Effector memory CD8-positive, alpha-beta T cell (primary cell): ENCODE results near the gene LRP5.
"Not testable (repeated sequence)": the region's sequence is repeated elsewhere in the genome, so short reads cannot be mapped to it uniquely, and the experiment has no call there.

ENCODE experiments used
- ATAC-seq: fragments of 150-1000 bp; cut with Tn5 transposase; replicated peaks from 2 replicates; pipeline ENCODE4 v1.10.0; 2021; ENCODE audit warnings: mild to moderate bottlenecking, moderate library complexity
- DNase-seq, 3 experiments: peaks; one replicate each; pipeline ENCODE4 v3.0.0; 2021
- H3K27ac Mint-ChIP-seq, 2 donors: one replicate each; pipeline ENCODE4 v1.8.0; 2022; ENCODE audit warnings: mild to moderate bottlenecking in 2 of 2, mixed read lengths in 2 of 2, moderate library complexity in 2 of 2
- H3K27me3 Mint-ChIP-seq, 2 donors: one replicate each; pipeline ENCODE4 v1.8.0; 2022; ENCODE audit warnings: mixed read lengths in 2 of 2
- H3K36me3 Mint-ChIP-seq: one replicate; pipeline ENCODE4 v1.8.0; 2022; ENCODE audit warnings: mild to moderate bottlenecking, moderate library complexity, mixed read lengths; ENCODE audit not compliant: insufficient read depth
- H3K4me1 Mint-ChIP-seq, 2 donors: one replicate each; pipeline ENCODE4 v1.8.0; 2022; ENCODE audit warnings: low read depth in 2 of 2, mixed read lengths in 2 of 2
- H3K4me3 Mint-ChIP-seq, 2 donors: one replicate each; pipeline ENCODE4 v1.8.0; 2022; ENCODE audit warnings: mild to moderate bottlenecking in 2 of 2, mixed read lengths in 2 of 2, moderate library complexity in 2 of 2
- H3K9me3 Mint-ChIP-seq, 2 donors: one replicate each; pipeline ENCODE4 v1.8.0; 2022; ENCODE audit warnings: mixed read lengths in 2 of 2

Gene LRP5

GRCh38 chr11:68446046-68446725 is 133.8 kb downstream of the LRP5 start:
- DNase-seq (no peak), ATAC-seq (no peak)
- Mint-ChIP-seq H3K9me3 (no peaks in the 10 kb centered on the region), H3K27me3 (no peaks in the 10 kb centered on the region), H3K4me3 (no peak overlapping the region), H3K27ac (no peak overlapping the region), H3K4me1 (peaks cover 0 to 6% of the 10 kb centered on the region in 2 donors), H3K36me3 (no peaks in the 10 kb centered on the region)

DNA sequence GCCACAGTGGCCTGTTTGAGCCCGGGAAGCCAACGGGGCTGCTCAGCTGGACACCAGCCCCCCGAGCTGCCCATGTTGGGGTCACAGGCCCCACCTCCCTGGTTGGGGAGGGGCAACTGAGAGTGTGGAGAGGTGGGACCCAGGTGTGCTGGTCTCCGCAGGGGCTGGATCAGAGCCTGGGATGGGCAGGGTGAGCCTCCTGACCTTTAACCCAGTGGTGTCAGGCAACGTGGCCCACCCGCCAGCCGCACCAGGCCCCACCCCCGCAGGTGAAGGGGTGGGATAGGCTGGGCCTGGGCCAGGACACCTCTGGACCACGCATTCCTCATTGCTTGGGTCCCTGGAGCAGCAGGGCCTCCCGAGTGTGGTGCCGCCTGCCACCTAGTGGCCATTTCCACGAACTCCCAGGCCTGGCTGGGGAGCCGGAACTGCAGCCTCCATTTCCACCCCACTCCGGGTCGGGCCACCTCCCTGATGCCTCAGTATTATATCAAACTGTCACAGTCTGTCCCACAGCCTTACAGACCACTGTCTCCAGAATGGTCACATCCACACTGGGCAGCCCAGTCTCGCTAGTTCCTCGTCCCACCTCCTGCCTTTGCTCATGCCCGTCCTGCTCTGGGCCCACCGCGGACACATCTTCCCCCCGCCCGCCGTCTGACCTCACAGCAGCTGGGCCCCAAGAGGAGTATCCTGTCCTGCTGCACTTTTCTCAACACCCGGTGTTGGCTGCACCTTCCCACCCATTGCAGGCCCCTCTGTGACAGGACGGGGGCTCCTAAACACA is 134.8 kb downstream of the LRP5 start:
- H3K27me3 Mint-ChIP-seq: no peaks in the 10 kb centered on the region
- H3K4me1 Mint-ChIP-seq: peaks cover 0 to 6% of the 10 kb centered on the region in 2 donors
- DNase-seq (peak; percentile 71 to 76 (median 76)), ATAC-seq (peak; percentile 99)
- H3K9me3 Mint-ChIP-seq: no peaks in the 10 kb centered on the region
- H3K4me3 Mint-ChIP-seq: no peak overlapping the region
- no peak overlapping the region for H3K27ac Mint-ChIP-seq
- no peaks in the 10 kb centered on the region for H3K36me3 Mint-ChIP-seq

DNA sequence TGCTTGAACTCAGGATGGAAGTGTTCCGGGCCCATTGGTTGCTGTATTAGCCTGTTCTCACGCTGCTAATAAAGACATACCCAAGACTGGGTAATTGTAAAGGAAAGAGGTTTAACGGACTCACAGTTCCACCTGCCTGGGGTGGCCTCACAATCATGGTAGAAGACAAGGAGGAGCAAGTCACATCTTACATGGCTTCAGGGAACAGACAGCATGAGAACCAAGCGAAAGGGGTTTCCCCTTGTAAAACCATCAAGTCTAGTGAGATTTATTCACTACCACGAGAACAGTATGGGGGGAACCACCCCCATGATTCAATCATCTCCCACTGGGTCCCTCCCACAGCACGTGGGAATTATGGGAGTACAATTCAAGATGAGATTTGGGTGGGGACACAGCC is 135.5 kb downstream of the LRP5 start:
- H3K27me3 Mint-ChIP-seq, DNase-seq, H3K4me3 Mint-ChIP-seq, H3K27ac Mint-ChIP-seq, H3K9me3 Mint-ChIP-seq, H3K36me3 Mint-ChIP-seq, H3K4me1 Mint-ChIP-seq, ATAC-seq: not testable (repeated sequence)

- DNase-seq (no peak), ATAC-seq (no peak)
- H3K27ac Mint-ChIP-seq: no peak overlapping the region
- H3K27me3 Mint-ChIP-seq: no peaks in the 10 kb centered on the region
- peaks cover 0 to 6% of the 10 kb centered on the region in 2 donors for H3K4me1 Mint-ChIP-seq
- H3K4me3 Mint-ChIP-seq: no peak overlapping the region
- H3K9me3 Mint-ChIP-seq: no peaks in the 10 kb centered on the region
- H3K36me3 Mint-ChIP-seq: no peaks in the 10 kb centered on the region
These were observed 136.2 kb downstream of the LRP5 start for GRCh38 chr11:68448604-68449011.

DNA sequence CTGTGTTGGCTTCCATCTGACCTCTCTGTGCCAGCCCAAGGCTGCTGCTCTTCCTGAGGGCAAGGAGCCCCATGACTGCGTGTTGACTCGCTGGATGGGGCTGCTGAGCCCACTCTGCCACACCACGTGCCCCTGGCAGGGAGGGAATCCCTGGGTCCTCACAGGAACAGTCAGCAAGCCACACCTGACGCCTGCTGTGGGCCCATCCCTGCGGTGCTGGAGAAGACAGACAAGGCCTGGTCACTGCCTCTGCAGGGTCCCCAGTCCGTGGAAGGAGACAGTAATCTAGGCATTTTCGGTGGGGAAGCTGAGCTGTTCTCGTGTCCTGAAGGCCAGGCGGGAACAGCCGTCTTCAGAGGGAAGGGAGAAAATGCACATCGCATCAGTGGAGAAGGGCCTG is 137.6 kb downstream of the LRP5 start:
- Mint-ChIP-seq H3K27ac (no peak overlapping the region), H3K4me1 (peaks cover 0 to 6% of the 10 kb centered on the region in 2 donors), H3K36me3 (peaks cover 6% of the 10 kb centered on the region), H3K9me3 (no peaks in the 10 kb centered on the region), H3K4me3 (no peak overlapping the region), H3K27me3 (no peaks in the 10 kb centered on the region)
- ATAC-seq (no peak), DNase-seq (no peak)

- Mint-ChIP-seq H3K4me3 (no peak overlapping the region), H3K9me3 (no peaks in the 10 kb centered on the region), H3K27ac (no peak overlapping the region), H3K4me1 (peaks cover 0 to 6% of the 10 kb centered on the region in 2 donors), H3K27me3 (no peaks in the 10 kb centered on the region), H3K36me3 (peaks cover 6% of the 10 kb centered on the region)
- ATAC-seq (no peak), DNase-seq (no peak)
These were observed 138.3 kb downstream of the LRP5 start for GRCh38 chr11:68450711-68451110.

GRCh38 chr11:68454767-68455166 is 142.4 kb downstream of the LRP5 start:
- Mint-ChIP-seq H3K36me3 (peaks cover 16% of the 10 kb centered on the region), H3K9me3 (no peaks in the 10 kb centered on the region), H3K4me1 (peaks cover 0 to 2% of the 10 kb centered on the region in 2 donors), H3K27me3 (no peaks in the 10 kb centered on the region), H3K4me3 (no peak overlapping the region), H3K27ac (no peak overlapping the region)
- DNase-seq (no peak), ATAC-seq (no peak)

DNA sequence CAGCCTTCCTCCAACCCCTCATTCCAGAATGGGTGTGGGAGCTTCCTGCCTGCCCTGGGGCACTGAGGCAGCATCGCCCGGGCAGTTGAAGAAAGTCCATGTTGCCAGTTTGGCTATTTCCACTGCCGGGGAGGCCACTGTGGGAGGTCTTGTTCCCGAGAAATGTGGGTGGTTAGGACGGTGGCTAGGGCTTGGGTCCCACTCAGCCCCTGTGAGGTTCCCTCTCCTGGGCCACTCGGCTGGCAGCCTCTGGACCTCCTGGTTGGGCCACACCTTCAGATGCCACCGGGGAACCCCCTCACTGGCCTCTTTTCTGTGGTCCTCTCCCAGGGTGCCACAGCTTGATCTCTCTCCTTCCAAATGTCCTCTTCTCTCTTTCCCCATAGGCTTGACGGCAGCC is 143.1 kb downstream of the LRP5 start:
- no peaks in the 10 kb centered on the region for H3K27me3 Mint-ChIP-seq
- H3K4me1 Mint-ChIP-seq: peaks cover 0 to 4% of the 10 kb centered on the region in 2 donors
- peaks cover 23% of the 10 kb centered on the region for H3K36me3 Mint-ChIP-seq
- H3K27ac Mint-ChIP-seq: no peak overlapping the region
- H3K9me3 Mint-ChIP-seq: no peaks in the 10 kb centered on the region
- DNase-seq (no peak), ATAC-seq (no peak)
- no peak overlapping the region for H3K4me3 Mint-ChIP-seq

GRCh38 chr11:68457216-68457897 is 145.0 kb downstream of the LRP5 start:
- no peak for DNase-seq
- Mint-ChIP-seq H3K4me1 (peaks cover 6 to 9% of the 10 kb centered on the region in 2 donors), H3K27ac (no peak overlapping the region), H3K4me3 (no peak overlapping the region), H3K9me3 (no peaks in the 10 kb centered on the region), H3K27me3 (no peaks in the 10 kb centered on the region), H3K36me3 (peaks cover 31% of the 10 kb centered on the region)
- ATAC-seq: no peak

DNA sequence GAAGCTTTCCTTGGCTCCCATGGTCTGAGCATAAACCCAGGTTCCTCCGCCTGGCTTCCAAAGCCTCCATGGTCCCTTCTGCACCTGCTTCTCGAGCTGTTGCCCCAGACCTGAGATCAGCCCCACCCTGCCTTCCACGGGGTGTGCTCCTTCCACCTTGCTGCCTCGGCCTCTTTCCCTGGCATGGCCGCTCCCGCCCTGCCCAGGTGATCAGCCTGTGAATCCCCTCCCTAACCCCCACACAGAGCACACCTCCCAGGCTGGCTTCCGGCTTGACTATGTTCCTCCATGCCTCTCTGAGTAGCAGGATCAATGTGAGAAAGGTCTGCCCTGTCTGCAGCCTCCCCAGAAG is 145.5 kb downstream of the LRP5 start:
- no peaks in the 10 kb centered on the region for H3K27me3 Mint-ChIP-seq
- no peak overlapping the region for H3K4me3 Mint-ChIP-seq
- H3K9me3 Mint-ChIP-seq: no peaks in the 10 kb centered on the region
- H3K4me1 Mint-ChIP-seq: peaks cover 11 to 15% of the 10 kb centered on the region in 2 donors
- ATAC-seq (no peak), DNase-seq (no peak)
- peak overlapping the region in 1 of 2 donors; percentile 38 for H3K27ac Mint-ChIP-seq
- peaks cover 34% of the 10 kb centered on the region for H3K36me3 Mint-ChIP-seq

DNA sequence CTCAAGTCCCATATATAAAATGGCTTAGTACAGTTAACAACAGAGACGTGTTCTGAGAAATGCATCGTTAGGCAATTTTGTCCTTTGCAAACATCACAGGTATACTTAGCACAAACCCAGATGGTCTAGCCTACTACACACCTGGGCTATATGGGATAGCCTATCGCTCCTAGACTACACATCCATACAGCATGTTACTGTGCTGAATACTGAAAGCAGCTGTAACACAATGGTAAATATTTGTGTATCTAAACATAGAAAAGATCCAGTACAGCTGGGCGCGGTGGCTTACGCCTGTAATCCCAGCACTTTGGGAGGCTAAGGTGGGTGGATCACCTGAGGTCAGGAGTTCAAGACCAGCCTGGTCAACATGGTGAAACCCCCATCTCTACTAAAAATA is 145.9 kb downstream of the LRP5 start:
- DNase-seq, H3K9me3 Mint-ChIP-seq, ATAC-seq, H3K27me3 Mint-ChIP-seq: not testable (repeated sequence)
- H3K27ac Mint-ChIP-seq: peak overlapping the region in 1 of 2 donors; percentile 38
- H3K36me3 Mint-ChIP-seq: peaks cover 34% of the 10 kb centered on the region
- H3K4me1 Mint-ChIP-seq: peaks cover 12 to 17% of the 10 kb centered on the region in 2 donors
- H3K4me3 Mint-ChIP-seq: peak overlapping the region; percentile 32 to 58

- Mint-ChIP-seq H3K27me3 (no peaks in the 10 kb centered on the region), H3K27ac (peak overlapping the region; percentile 99 to 100), H3K9me3 (no peaks in the 10 kb centered on the region), H3K4me1 (peaks cover 27 to 28% of the 10 kb centered on the region in 2 donors), H3K36me3 (peaks cover 35% of the 10 kb centered on the region), H3K4me3 (peak overlapping the region; percentile 94 to 96)
- DNase-seq (peak; percentile 90 to 94 (median 93)), ATAC-seq (peak; percentile 88)
These were observed 147.7 kb downstream of the LRP5 start for GRCh38 chr11:68459886-68460740.
